Forelimb muscle (tissue), 1 donor: ENCODE measurements around the gene ACTN4. TPM values are rescaled to one million over a fixed set of nuclear protein-coding genes. Genes with fewer than 3 reads are reported as not detected.
A peak's percentile ranks its signal among the peaks of the same experiment; 100 is the strongest.
"Not testable (repeated sequence)": the region's sequence is repeated elsewhere in the genome, so short reads cannot be mapped to it uniquely, and the experiment has no call there.

Source experiments
- DNase-seq: peaks from one replicate; pipeline ENCODE4 v3.0.0-alpha.2; 2013; ENCODE audit warnings: low read depth
- polyA plus RNA-seq: library from polyadenylated mRNA; unstranded; fragments of 120-200 nt; gene quantifications from one replicate; pipeline ENCODE4 v1.2.1, GENCODE V29; 2013; ENCODE audit not compliant: insufficient read length

The ACTN4 gene
- 177 TPM for polyA plus RNA-seq

DNA sequence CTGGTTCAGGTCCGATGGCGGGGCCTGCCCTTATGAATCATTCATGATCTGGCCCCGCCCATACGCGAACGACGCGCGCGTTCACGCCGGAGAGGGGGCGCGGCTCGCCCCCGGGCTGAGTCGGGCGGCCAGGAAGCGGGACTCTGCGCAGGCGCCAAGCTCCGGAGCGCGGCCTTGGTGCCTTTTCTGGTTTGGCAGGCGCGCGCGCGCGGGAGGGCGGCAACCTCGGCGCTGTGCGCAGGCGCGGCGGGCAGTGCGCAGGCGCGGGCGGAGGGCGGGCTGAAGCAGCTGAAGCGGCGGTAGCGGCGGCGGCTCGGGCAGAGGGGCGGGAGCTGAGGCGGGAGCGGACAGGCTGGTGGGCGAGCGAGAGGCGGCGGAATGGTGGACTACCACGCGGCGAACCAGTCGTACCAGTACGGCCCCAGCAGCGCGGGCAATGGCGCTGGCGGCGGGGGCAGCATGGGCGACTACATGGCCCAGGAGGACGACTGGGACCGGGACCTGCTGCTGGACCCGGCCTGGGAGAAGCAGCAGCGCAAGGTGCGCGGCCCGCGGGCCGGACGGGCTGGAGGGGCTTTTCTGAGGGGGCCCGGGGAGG lies at the start of gene ACTN4:
TSS of gene ACTN4 (plus strand) at position 282 of the 598 bp plus-strand sequence. CDS start at position 379, 97 bp downstream.
- DNase-seq: peak; percentile 88

- DNase-seq: no peak
Observed at GRCh38 chr19:38599722-38600121, 47.7 kb upstream of the ACTN4 start.

DNA sequence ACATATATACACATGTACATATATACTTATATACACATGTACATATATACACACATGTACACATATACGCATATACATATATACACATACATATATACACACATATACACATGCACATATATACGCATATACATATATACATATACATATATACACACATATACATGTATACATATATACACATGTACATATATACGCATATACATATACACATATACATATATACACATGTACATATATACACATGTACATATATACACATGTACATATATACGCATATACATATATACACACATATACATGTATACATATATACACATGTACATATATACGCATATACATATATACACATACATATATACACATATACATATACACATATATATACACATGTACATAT lies 44.6 kb upstream of the ACTN4 start:
- DNase-seq: not testable (repeated sequence)

DNA sequence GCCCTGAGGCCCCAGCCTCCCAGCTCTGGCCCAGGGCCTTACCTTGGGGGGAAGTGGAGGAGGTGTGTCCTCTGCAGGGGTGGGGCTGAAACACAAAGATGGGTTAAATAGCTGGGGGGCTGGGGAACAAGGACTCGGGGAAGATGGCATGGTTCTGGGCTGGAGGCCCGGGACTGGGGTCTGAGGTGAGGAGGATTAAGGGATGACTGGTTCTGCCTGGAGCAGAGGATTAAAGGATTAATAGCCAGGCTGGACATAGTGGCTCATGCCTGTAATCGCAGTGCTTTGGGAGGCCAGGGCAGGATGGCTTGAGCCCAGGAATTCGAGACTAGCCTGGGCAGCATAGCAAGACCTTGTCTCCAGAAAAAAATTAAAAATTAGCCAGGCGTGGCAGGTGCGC lies 41.3 kb upstream of the ACTN4 start:
- no peak for DNase-seq

GRCh38 chr19:38614289-38614688 lies 33.2 kb upstream of the ACTN4 start:
- no peak for DNase-seq

- no peak for DNase-seq
Observed at GRCh38 chr19:38615007-38615581, 32.4 kb upstream of the ACTN4 start.

- DNase-seq: no peak
Observed at GRCh38 chr19:38616265-38616664, 31.2 kb upstream of the ACTN4 start.

GRCh38 chr19:38617283-38617763 lies 30.1 kb upstream of the ACTN4 start:
- no peak for DNase-seq

- no peak for DNase-seq
Observed at GRCh38 chr19:38617764-38618589, 29.5 kb upstream of the ACTN4 start, which contains the start of gene MAP4K1. TSS of gene MAP4K1 (minus strand) at chr19:38617953. CDS start at chr19:38617895, 58 bp downstream.

DNA sequence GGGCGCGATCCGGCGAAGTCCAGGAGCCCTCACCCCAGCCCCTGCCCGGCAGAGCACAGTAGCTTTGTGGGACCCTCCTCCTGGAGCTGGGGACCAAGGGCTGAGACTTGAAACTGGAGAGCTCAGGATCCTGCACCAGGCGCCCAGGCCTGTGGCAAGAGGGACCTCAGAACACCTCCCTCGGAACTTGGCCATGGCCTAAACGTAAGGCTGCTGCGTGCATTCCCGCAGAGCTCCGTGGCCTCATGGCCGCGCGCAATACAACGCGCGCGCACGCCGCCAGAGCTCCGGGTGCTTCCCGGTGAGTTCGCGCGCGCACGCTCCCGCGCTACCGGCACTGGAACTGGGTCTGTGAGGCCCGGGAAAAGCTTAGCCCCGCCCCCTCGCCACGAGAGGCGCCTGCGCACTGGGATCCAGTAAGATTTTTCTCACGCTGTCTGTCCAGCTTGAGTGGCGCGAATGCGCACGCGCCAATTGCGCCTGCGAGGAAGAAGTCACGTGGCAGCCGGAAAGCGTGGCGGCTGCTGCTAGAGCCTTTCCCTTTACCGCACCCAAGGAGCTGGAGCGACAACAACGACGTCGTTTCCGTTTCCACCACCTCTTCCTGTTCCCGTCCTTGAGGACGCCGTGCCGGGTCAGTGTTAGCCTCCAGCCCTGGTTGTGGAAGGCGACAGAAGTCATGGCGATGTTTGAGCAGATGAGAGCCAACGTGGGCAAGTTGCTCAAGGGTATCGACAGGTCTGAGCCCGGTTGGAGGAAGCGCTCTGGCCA lies 28.7 kb upstream of the ACTN4 start, which contains the start of gene EIF3K:
TSS of gene EIF3K (plus strand) at position 599 of the 771 bp plus-strand sequence. CDS start at position 680, 81 bp downstream.
- DNase-seq: peak; percentile 99

DNA sequence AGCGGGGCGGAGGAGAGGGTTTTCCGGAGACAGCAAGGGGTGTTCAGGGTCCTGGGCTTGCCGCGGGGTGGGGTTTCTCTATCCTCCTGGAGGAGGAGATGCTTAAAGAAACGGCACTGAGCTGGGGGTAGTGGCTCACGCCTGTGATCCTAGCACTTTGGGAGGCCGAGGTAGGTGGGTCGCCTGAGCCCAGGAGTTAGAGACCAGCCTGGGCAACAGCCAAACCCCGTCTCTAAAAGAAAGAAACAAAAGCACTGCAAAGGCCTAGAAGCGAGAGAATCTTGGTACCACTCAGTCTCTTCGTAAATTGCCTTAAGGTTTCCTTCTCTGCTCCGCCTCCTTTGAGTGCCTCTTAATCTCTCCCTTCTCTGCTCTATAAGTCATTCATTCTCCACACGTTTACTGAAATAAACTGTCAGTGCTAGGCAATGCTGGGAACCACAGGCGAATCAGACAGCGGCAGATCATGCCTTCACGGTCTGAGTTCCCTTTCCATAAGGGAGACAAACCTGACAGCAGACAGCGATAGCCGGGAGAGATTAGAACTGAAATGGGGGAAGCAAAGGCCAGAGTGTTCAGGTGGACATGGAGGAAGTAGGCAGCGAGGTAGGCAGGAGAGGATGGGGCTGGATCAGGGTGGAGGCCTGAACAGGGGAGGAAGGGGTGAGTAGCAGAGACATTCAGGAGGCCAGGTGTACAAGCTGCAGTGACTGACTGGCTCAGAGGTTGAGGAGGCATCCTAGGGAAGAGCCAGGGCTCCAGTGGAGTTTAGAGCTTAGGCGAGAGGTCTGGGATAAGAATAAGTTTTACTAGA lies 27.9 kb upstream of the ACTN4 start:
- DNase-seq: no peak

DNA sequence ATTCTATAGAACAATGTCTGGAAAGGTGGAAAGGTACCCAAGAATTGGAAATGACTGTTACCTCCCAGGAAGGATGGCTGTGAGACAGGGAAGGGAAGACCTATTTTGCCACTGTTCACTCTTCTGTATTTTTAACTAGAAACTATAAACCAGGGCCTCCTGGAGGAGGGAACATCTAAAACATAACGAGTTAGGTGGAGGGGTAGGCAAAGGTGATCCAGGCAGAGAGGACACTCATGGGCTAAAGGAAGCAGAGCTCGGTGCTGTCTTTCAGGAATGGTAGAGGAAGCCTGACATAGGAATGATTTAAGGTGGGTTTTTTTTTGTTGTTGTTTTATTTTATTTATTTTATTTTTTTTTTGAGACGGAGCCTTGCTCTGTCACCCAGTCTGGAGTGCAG lies 22.6 kb upstream of the ACTN4 start:
- no peak for DNase-seq

GRCh38 chr19:38626401-38626800 lies 21.0 kb upstream of the ACTN4 start:
- no peak for DNase-seq

DNA sequence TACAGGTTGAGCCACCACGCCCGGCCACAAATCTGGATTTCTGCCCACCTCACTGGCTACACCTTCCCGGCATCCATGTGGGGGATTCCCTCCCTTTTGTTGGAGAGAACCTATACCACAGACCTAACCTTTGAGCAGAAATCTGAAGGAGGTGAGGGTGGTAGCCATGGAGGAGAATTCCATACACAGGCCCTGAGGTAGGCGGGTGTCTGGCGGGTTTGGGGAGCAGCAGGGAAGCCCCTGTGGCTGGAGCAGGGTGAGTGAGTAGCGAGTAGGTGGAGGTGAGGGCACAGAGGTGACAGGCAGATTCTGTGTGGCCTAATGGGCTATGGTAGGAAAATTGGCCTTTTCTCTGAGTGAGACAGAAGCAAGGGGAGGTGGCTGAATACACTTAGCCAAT lies 17.9 kb upstream of the ACTN4 start:
- DNase-seq: no peak

DNA sequence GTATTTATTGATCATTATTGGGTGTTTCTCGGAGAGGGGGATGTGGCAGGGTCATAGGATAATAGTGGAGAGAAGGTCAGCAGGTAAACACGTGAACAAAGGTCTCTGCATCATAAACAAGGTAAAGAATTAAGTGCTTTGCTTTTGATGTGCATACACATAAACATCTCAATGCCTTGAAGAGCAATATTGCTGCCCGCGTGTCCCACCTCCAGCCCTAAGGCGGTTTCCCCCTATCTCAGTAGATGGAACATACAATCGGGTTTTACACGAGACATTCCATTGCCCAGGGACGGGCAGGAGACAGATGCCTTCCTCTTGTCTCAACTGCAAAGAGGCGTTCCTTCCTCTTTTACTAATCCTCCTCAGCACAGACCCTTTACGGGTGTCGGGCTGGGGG lies 16.1 kb upstream of the ACTN4 start:
- DNase-seq: not testable (repeated sequence)

DNA sequence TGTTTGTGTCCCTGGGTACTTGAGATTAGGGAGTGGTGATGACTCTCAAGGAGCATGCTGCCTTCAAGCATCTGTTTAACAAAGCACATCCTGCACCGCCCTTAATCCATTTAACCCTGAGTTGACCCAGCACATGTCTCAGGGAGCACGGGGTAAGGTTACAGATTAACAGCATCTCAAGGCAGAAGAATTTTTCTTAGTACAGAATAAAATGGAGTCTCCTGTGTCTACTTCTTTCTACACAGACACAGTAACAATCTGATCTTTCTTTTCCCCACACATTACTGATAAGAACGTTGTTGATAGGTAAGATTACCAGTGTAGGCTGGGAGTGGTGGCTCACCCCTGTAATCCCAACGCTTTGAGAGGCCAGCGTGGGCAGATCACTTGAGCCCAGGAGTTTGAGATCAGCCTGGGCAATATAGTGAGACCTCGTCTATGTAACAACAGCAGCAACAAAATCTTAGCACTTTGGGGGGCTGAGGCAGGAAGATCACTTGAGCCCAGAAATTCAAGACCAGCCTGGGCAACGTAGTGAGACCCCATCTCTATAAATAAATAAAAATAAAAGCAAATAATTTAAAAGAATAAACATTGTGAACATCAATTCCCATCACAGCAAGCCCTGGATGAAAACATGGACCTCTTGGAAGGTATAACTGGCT lies 15.5 kb upstream of the ACTN4 start:
- not testable (repeated sequence) for DNase-seq

DNA sequence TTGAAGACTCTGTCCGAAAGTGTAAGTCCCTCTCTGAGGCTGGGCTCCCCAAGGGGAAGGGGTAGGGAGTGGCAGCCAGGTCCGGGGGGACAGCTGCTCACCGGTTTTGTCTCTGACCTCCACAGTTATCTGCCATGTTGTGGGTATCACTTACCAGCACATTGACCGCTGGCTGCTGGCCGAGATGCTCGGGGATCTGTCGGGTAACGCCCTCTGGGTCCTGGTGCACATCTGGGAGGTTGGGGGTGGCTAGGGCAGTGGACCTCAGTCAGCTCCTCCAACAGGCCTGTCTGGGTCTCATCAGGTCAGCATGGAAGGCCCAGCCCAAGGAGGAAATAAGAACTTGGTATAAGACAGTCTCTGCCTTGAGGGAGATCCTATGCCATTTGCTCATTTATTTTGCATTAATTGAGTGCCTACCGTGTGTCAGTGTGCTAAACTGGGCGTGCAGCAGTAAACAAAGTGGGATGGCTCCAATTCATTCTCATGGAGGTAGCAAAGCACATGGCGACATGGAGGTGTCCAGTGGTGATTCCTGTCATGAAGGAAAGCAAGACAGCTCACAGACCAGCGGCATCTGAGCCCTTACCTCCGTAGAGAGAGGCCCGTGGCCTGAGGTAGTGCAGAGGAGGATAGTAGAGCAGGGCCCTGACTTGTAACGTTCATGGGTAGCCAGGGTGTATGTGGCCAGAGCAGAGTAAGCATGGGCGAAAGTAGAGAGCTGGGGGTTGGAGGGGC lies 14.8 kb upstream of the ACTN4 start:
- no peak for DNase-seq

DNA sequence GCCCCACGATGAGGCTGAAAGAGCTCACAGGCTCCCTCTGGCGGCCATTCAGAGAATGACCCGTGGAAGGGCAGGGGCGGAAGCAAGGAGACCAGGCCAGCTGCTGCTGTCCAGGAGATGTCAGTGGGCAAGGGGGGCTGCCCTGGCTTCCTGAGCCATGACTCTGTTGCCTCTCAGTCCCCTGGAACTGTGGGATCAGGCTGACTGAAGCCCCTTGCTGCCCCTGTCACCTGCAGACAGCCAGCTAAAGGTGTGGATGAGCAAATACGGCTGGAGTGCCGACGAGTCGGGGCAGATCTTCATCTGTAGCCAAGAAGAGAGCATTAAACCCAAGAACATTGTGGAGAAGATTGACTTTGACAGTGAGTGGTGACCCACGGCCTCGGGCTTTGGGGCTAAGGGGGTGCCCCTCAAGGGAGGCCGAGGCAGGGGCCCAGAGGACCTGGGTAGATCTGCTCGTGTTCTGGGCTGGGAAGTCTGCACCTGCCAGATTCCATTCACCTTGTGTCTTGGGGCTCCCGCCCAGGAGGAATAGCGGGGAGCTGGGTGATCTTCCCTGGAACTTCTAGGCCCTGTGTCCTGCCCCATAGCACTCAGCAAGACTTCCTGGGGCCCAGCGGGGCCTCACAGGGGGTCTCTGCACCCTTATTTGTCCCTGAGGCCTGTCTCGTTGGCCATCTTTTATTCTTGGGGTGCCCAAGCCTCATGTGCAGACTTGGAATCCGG lies 12.5 kb upstream of the ACTN4 start:
- DNase-seq: no peak
